22Rv1 (cell line): ENCODE measurements around the gene TRIM31.

Experiments used
- CTCF ChIP-seq: fragments of 450-650 bp; IDR thresholded peaks from 2 replicates; pipeline ENCODE4 v1.5.1; 2017; ENCODE audit warnings: mild to moderate bottlenecking
- ZFX ChIP-seq: fragments of 450-650 bp; IDR thresholded peaks from 2 replicates; pipeline ENCODE4 v1.6.1; 2017; ENCODE audit warnings: antibody characterized with exemption, borderline replicate concordance

DNA sequence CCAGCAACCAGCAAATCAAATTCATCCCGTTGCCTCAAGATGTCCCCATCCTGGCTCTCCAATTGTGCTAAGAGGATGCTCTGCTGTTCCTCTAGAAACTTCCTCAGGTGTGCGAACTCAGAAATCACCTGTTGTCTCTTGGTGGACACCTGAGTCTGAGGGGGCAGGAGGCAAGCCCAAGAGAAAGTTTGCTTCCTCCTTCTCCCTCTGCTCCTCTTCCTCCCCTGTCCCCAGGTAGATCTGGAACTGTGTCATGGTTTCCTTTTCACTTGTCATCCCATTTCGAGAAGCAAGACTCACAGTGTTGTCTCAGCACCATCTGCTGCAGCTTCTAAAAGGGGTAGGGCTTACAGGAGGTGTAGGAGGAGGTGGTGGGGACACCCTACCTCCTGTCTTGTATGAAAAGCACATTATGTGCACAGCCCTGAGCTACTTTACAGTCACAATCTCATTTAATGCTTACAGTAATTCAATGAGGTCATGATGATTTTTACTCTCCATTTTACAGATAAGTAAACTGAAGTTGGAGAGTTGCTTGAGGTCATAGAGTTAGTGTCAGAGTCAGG lies 45.7 kb upstream of the TRIM31 start:
- TF ChIP-seq CTCF (no peak), ZFX (no peak)
